ENCODE data around the gene COL27A1.
"Not testable (repeated sequence)": the region's sequence is repeated elsewhere in the genome, so short reads cannot be mapped to it uniquely, and the experiment has no call there.

COL27A1 gene

DNA sequence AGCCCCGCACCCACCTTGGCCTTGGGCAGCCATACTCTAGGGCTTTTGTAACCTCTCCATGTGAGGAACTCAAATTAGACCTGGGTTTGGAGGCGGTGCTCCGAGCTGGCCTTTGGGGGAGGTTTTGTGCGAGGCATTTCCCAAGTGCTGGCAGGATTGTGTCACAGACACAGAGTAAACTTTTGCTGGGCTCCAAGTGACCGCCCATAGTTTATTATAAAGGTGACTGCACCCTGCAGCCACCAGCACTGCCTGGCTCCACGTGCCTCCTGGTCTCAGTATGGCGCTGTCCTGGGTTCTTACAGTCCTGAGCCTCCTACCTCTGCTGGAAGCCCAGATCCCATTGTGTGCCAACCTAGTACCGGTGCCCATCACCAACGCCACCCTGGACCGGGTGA, 174.3 kb downstream of the COL27A1 start, which contains the start of gene ORM2:
Gene ORM2, plus strand, starts transcription at position 245 of the 398 bp plus-strand sequence. Its CDS starts 36 bp downstream, at position 281.
- H3K4me3 ChIP-seq (ENCODE audit: low read depth, low read length, poor library complexity, severe bottlenecking); H3K27ac ChIP-seq (ENCODE audit: low read depth, low read length, poor library complexity, severe bottlenecking); H3K79me2 ChIP-seq (ENCODE audit: insufficient read depth, low read length); H3K9me2 ChIP-seq (ENCODE audit: low read depth, low read length); H3F3A ChIP-seq (ENCODE audit: insufficient read depth, low read length); H3K9me3 ChIP-seq (ENCODE audit: low read length); H3K4me1 ChIP-seq (ENCODE audit: insufficient read depth, low read length, severe bottlenecking); H3K9ac ChIP-seq (ENCODE audit: low read length); H3K4me2 ChIP-seq (ENCODE audit: low read length); H3K27me3 ChIP-seq (ENCODE audit: insufficient read depth, low read length); H4K20me1 ChIP-seq (ENCODE audit: insufficient read depth, low read length); H2AFZ ChIP-seq (ENCODE audit: low read length); H3K36me3 ChIP-seq (ENCODE audit: insufficient read depth, low read length): not testable (repeated sequence)

DNA sequence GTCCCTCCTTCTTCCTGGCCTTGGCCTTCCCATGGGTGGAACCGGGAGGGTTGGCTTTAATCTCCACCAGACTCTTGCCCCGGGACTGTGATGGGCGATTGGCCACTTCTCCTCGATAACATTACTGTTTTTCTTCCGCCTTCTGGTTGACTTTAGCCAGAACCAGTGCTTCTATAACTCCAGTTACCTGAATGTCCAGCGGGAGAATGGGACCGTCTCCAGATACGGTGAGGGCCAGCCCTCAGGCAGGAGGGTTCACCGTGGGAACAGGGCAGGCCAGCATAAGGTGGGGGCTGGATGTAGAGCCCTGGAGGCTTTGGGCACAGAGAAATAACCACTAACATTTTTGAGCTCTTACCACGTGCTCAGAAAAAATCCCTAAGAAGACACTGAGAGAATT, 175.3 kb downstream of the COL27A1 start:
- H3K4me1 ChIP-seq (ENCODE audit: insufficient read depth, low read length, severe bottlenecking) = no peaks in the 10 kb centered on the region
- TF ChIP-seq, protein P1, sequence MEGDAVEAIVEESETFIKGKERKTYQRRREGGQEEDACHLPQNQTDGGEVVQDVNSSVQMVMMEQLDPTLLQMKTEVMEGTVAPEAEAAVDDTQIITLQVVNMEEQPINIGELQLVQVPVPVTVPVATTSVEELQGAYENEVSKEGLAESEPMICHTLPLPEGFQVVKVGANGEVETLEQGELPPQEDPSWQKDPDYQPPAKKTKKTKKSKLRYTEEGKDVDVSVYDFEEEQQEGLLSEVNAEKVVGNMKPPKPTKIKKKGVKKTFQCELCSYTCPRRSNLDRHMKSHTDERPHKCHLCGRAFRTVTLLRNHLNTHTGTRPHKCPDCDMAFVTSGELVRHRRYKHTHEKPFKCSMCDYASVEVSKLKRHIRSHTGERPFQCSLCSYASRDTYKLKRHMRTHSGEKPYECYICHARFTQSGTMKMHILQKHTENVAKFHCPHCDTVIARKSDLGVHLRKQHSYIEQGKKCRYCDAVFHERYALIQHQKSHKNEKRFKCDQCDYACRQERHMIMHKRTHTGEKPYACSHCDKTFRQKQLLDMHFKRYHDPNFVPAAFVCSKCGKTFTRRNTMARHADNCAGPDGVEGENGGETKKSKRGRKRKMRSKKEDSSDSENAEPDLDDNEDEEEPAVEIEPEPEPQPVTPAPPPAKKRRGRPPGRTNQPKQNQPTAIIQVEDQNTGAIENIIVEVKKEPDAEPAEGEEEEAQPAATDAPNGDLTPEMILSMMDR (IDR thresholded peaks at IDR 0.05; ENCODE audit: low read length) = no peak
- no peak for TF ChIP-seq EZH2 (IDR thresholded peaks at IDR 0.05; ENCODE audit: borderline replicate concordance, low read length)

DNA sequence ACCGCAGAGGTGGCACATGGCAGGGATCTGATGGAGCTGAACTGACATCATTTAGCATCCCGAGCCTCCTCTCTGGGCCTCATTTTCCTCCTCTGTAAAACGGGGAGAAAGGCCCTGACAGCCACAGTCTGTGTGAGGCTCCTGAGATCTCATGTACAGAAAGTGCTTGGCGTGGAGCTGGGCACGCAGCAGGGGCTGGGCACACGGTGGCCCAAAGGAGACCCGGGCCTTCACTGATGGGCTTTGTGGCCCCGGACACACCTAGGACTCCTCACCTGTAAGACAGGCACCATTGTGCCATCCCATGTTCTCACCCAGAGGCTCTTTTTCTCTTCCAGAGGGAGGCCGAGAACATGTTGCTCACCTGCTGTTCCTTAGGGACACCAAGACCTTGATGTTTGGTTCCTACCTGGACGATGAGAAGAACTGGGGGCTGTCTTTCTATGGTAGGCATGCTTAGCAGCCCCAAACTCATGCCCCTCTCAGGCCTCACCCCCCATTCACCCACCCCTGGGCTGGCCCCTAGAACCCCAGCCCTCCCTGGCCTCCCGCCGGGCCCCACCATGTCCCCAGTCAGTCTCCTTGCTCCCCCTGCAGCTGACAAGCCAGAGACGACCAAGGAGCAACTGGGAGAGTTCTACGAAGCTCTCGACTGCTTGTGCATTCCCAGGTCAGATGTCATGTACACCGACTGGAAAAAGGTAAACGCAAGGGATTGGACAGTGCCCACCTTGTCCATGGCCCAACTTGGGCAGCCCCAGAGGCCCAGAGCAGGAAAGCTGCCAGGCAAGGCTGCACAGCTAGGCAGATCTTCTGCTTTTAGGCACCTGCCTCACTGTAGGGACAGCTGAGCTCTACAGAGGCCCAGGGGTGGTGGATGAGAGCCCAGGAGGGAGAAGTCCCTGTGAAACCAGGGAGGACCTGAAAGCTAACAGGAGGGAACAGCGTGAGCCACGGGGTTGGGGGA, 176.2 kb downstream of the COL27A1 start:
- not testable (repeated sequence) for H3K9me2 ChIP-seq (ENCODE audit: low read depth, low read length); H3K27ac ChIP-seq (ENCODE audit: low read depth, low read length, poor library complexity, severe bottlenecking); H3K79me2 ChIP-seq (ENCODE audit: insufficient read depth, low read length); H3K9ac ChIP-seq (ENCODE audit: low read length); H3K27me3 ChIP-seq (ENCODE audit: insufficient read depth, low read length); H4K20me1 ChIP-seq (ENCODE audit: insufficient read depth, low read length); H3F3A ChIP-seq (ENCODE audit: insufficient read depth, low read length); H3K4me2 ChIP-seq (ENCODE audit: low read length); H3K4me1 ChIP-seq (ENCODE audit: insufficient read depth, low read length, severe bottlenecking); H3K4me3 ChIP-seq (ENCODE audit: low read depth, low read length, poor library complexity, severe bottlenecking); H2AFZ ChIP-seq (ENCODE audit: low read length); H3K9me3 ChIP-seq (ENCODE audit: low read length)
- peaks cover 24% of the 10 kb centered on the region for H3K36me3 ChIP-seq (ENCODE audit: insufficient read depth, low read length)

More for the DNA sequence above, 175.3 kb downstream of the COL27A1 start:
- no peak overlapping the region for H3K9ac ChIP-seq (ENCODE audit: low read length)
- no peaks in the 10 kb centered on the region for H3K9me2 ChIP-seq (ENCODE audit: low read depth, low read length)
- no peaks in the 10 kb centered on the region for H3F3A ChIP-seq (ENCODE audit: insufficient read depth, low read length)
- H3K4me3 ChIP-seq (ENCODE audit: low read depth, low read length, poor library complexity, severe bottlenecking) = no peak overlapping the region
- H3K36me3 ChIP-seq (ENCODE audit: insufficient read depth, low read length) = peaks cover 15% of the 10 kb centered on the region
- H3K4me2 ChIP-seq (ENCODE audit: low read length) = no peak overlapping the region
- H3K79me2 ChIP-seq (ENCODE audit: insufficient read depth, low read length) = no peaks in the 10 kb centered on the region
- H3K27ac ChIP-seq (ENCODE audit: low read depth, low read length, poor library complexity, severe bottlenecking) = no peak overlapping the region
- no peaks in the 10 kb centered on the region for H4K20me1 ChIP-seq (ENCODE audit: insufficient read depth, low read length)
- no peak overlapping the region for H2AFZ ChIP-seq (ENCODE audit: low read length)
- H3K27me3 ChIP-seq (ENCODE audit: insufficient read depth, low read length) = no peaks in the 10 kb centered on the region; the same call in 1 of the 2 replicates
- 0 out of 2 replicates have a peak, but pooled peaks cover 3% of the 10 kb centered on the region for H3K9me3 ChIP-seq (ENCODE audit: low read length)

DNA sequence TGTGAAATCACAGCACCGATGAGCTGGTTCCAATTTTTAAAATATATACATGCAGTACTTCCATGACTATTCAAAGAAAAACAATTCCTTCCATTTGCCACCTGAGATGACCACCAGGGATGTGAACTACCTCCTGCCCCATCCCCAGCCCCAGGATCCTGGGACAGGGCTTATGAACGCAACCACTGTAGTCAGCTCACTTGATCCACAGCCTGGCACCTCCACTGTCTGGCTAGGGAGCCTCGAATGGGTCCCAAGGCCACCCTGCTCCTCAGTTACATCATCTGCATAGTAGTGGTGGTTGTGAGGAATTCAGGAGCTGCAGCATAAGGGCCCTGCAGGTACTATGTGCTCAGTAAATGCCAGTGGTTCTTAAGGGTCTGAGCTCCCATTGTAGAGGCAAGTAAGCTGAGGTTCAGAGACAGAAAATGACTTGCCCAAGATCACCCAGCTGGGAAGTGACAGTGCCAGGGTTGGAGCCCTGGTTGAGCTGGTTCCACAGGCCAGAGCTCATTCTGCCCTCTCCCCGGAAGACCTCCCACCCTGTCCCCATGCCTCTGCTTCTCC, 177.2 kb downstream of the COL27A1 start:
- H3K79me2 ChIP-seq (ENCODE audit: insufficient read depth, low read length); H2AFZ ChIP-seq (ENCODE audit: low read length); H3K27ac ChIP-seq (ENCODE audit: low read depth, low read length, poor library complexity, severe bottlenecking); H3K9me3 ChIP-seq (ENCODE audit: low read length); H3F3A ChIP-seq (ENCODE audit: insufficient read depth, low read length); H3K4me2 ChIP-seq (ENCODE audit: low read length); H3K27me3 ChIP-seq (ENCODE audit: insufficient read depth, low read length); H3K9me2 ChIP-seq (ENCODE audit: low read depth, low read length); H4K20me1 ChIP-seq (ENCODE audit: insufficient read depth, low read length); H3K9ac ChIP-seq (ENCODE audit: low read length); H3K4me3 ChIP-seq (ENCODE audit: low read depth, low read length, poor library complexity, severe bottlenecking); H3K4me1 ChIP-seq (ENCODE audit: insufficient read depth, low read length, severe bottlenecking): not testable (repeated sequence)
- peaks cover 32% of the 10 kb centered on the region for H3K36me3 ChIP-seq (ENCODE audit: insufficient read depth, low read length)

DNA sequence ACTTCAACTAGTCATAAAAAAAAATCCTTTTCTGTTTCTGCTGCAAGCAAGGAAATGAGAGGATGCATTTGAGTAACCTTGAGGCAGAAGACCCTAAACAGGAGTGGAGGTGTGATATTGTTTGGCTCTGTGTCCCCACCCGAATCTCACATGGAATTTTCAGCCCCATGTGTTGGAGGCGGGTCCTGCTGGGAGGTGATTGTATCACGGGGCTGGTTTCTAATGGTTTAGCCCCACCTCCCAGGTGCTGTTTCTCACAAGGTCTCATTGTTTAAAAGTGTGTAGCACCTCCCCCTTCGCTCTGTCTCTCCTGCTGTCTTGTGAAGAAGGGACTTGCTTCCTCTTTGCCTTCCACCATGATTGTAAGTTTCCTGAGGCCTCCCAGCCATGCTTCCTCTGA, 178.4 kb downstream of the COL27A1 start:
- not testable (repeated sequence) for H3K27ac ChIP-seq (ENCODE audit: low read depth, low read length, poor library complexity, severe bottlenecking); H3K4me1 ChIP-seq (ENCODE audit: insufficient read depth, low read length, severe bottlenecking); H2AFZ ChIP-seq (ENCODE audit: low read length); H3K4me2 ChIP-seq (ENCODE audit: low read length); H3K9ac ChIP-seq (ENCODE audit: low read length); H3K9me3 ChIP-seq (ENCODE audit: low read length); H4K20me1 ChIP-seq (ENCODE audit: insufficient read depth, low read length); H3F3A ChIP-seq (ENCODE audit: insufficient read depth, low read length); H3K9me2 ChIP-seq (ENCODE audit: low read depth, low read length); H3K79me2 ChIP-seq (ENCODE audit: insufficient read depth, low read length); H3K4me3 ChIP-seq (ENCODE audit: low read depth, low read length, poor library complexity, severe bottlenecking); H3K27me3 ChIP-seq (ENCODE audit: insufficient read depth, low read length)
- peaks cover 44% of the 10 kb centered on the region for H3K36me3 ChIP-seq (ENCODE audit: insufficient read depth, low read length)

Measured in OCI-LY1 (cell line).